Transverse colon (tissue), 4 donors: ENCODE measurements around the gene THNSL1. TPM values are rescaled to one million over a fixed set of nuclear protein-coding genes. Genes with fewer than 3 reads are reported as not detected.

Experiments used
- DNase-seq: peaks from one replicate; pipeline ENCODE4 v3.0.0-alpha.2; 2019
- H3K27ac ChIP-seq, 4 donors: fragments of 200-600 bp; sonication (generic); 2 replicates each; pipeline ENCODE4 v1.5.1; 2016 to 2018; ENCODE audit warnings: inconsistent platforms in 4 of 4
- H3K27me3 ChIP-seq: fragments of 200-600 bp; sonication (generic); 2 replicates; pipeline ENCODE4 v1.5.1; 2017; ENCODE audit warnings: inconsistent platforms
- H3K36me3 ChIP-seq, 4 donors: fragments of 200-600 bp; sonication (generic); 2 replicates each; pipeline ENCODE4 v1.5.1; 2017 to 2019; ENCODE audit warnings: inconsistent platforms in 4 of 4
- H3K4me1 ChIP-seq, 4 donors: fragments of 200-600 bp; sonication (generic); 2 replicates each; pipeline ENCODE4 v1.5.1; 2017 to 2020; ENCODE audit warnings: inconsistent platforms in 4 of 4
- H3K4me3 ChIP-seq, 4 donors: fragments of 200-600 bp; sonication (generic); 1 replicate in 1 of 4; 2 replicates in 3 of 4; pipeline versions ENCODE4 v1.5.1 to v1.6.1; 2017 to 2019; ENCODE audit warnings: inconsistent platforms in 4 of 4
- H3K9me3 ChIP-seq, 2 donors: fragments of 200-600 bp; sonication (generic); 2 replicates each; pipeline ENCODE4 v1.5.1; 2017 to 2019; ENCODE audit warnings: inconsistent platforms in 2 of 2
- CTCF ChIP-seq, 5 experiments: fragments of 200-600 bp in 3 of 5; fragments of 450-650 bp in 2 of 5; sonication (generic) in 3 of 5; IDR thresholded peaks; 1 replicate in 2 of 5; 2 replicates in 3 of 5; pipeline ENCODE4 v1.5.1; 2016 to 2017; ENCODE audit warnings: antibody characterized with exemption in 5 of 5, inconsistent platforms in 3 of 5, mild to moderate bottlenecking in 2 of 5, moderate library complexity in 1 of 5
- EP300 ChIP-seq: sonication (generic); formaldehyde crosslinking; IDR thresholded peaks from one replicate; pipeline ENCODE4 v1.6.1; 2017; ENCODE audit warnings: antibody characterized with exemption, low read depth
- POLR2A ChIP-seq: fragments of 450-650 bp; IDR thresholded peaks from one replicate; pipeline ENCODE4 v1.6.1; 2016; ENCODE audit warnings: antibody characterized with exemption, mild to moderate bottlenecking, moderate library complexity
- POLR2AphosphoS5 ChIP-seq, 3 donors: sonication (generic); formaldehyde crosslinking; IDR thresholded peaks; one replicate each; pipeline ENCODE4 v1.6.1; 2016; ENCODE audit warnings: antibody characterized with exemption in 3 of 3
- WGBS, 2 donors: methylation state at CpG; one replicate each; pipeline ENCODE4 v1.1.5; 2018; ENCODE audit warnings: low coverage in 1 of 2; 5-methylcytosine and 5-hydroxymethylcytosine counted together
- in situ Hi-C, 4 donors: fragments of 200-750 bp; cut with MboI; loops; one replicate each; pipeline versions ENCODE4 v1.15.0 to v1.15.1; 2017; ENCODE audit warnings: low sequenced_read_pairs in 3 of 4, low pct_ligation_motif_present in 1 of 4, low pct_unique_long_range_greater_than_20kb in 1 of 4
- intact Hi-C: fragments of 100-400 bp; cut with DNase I; formaldehyde crosslinking; loops from one replicate; pipeline ENCODE4 v1.15.1; 2023; ENCODE audit warnings: low total_unique reads
- total RNA-seq, 4 donors: library from RNA; depleted of rRNA; stranded (reverse); fragments of >200 nt; gene quantifications; one replicate each; pipeline ENCODE4 v1.1.0, GENCODE V29; 2016

Gene THNSL1
- total RNA-seq, 4 donors from 2014 or later, result 0.60 to 2.2 (median 2.0) TPM

- Histone ChIP-seq H3K36me3 (no peaks in the 10 kb centered on the region), H3K4me1 (no peaks in the 10 kb centered on the region), H3K27me3 (no peaks in the 10 kb centered on the region), H3K9me3 (no peaks in the 10 kb centered on the region), H3K4me3 (no peak overlapping the region), H3K27ac (no peak overlapping the region)
- TF ChIP-seq EP300 (no peak), POLR2AphosphoS5 (IDR thresholded peaks at IDR 0.05) (no peak), POLR2A (no peak), CTCF (IDR thresholded peaks at IDR 0.05) (no peak)
- in situ Hi-C loops (no loop called here), intact Hi-C loops (no loop called here)
- no peak for DNase-seq
- 29 to 55% methylated on average over 2 of the region's 2 CpGs for WGBS, 2 donors
These were observed 21.9 kb downstream of the THNSL1 start for GRCh38 chr10:25038325-25038724.

- DNase-seq, result no peak
- no peaks in the 10 kb centered on the region for H3K4me1 ChIP-seq
- in situ Hi-C loops, result no loop called here
- H3K4me3 ChIP-seq, result no peak overlapping the region
- no peak for TF ChIP-seq POLR2A
- TF ChIP-seq EP300, result no peak
- TF ChIP-seq CTCF (IDR thresholded peaks at IDR 0.05), result no peak
- TF ChIP-seq POLR2AphosphoS5 (IDR thresholded peaks at IDR 0.05), result no peak
- H3K27ac ChIP-seq, result no peak overlapping the region
- no peaks in the 10 kb centered on the region for H3K27me3 ChIP-seq
- no peaks in the 10 kb centered on the region for H3K9me3 ChIP-seq
- intact Hi-C loops, result no loop called here
- no peaks in the 10 kb centered on the region for H3K36me3 ChIP-seq
These were observed 23.1 kb downstream of the THNSL1 start for GRCh38 chr10:25039531-25039930.

GRCh38 chr10:25046641-25047040 lies 30.2 kb downstream of the THNSL1 start:
- TF ChIP-seq CTCF (IDR thresholded peaks at IDR 0.05), result no peak
- TF ChIP-seq POLR2A, result no peak
- no peak for TF ChIP-seq POLR2AphosphoS5 (IDR thresholded peaks at IDR 0.05)
- no peak for TF ChIP-seq EP300
- Histone ChIP-seq H3K36me3 (no peaks in the 10 kb centered on the region), H3K27ac (no peak overlapping the region), H3K27me3 (no peaks in the 10 kb centered on the region), H3K4me3 (no peak overlapping the region), H3K9me3 (no peaks in the 10 kb centered on the region), H3K4me1 (peaks cover 0 to 20% (median 8%) of the 10 kb centered on the region in 4 donors)
- in situ Hi-C loops (no loop called here), intact Hi-C loops (no loop called here)
- 86 to 100% methylated on average over 1 of the region's 1 CpG for WGBS, 2 donors
- no peak for DNase-seq

- no peaks in the 10 kb centered on the region for H3K9me3 ChIP-seq
- in situ Hi-C loops (no loop called here), intact Hi-C loops (no loop called here)
- TF ChIP-seq POLR2AphosphoS5 (IDR thresholded peaks at IDR 0.05), result no peak
- no peak for TF ChIP-seq EP300
- TF ChIP-seq CTCF (IDR thresholded peaks at IDR 0.05), result no peak
- TF ChIP-seq POLR2A, result no peak
- DNase-seq, result no peak
- peaks cover 0 to 20% (median 8%) of the 10 kb centered on the region in 4 donors for H3K4me1 ChIP-seq
- no peak overlapping the region for H3K4me3 ChIP-seq
- no peak overlapping the region for H3K27ac ChIP-seq
- H3K27me3 ChIP-seq, result no peaks in the 10 kb centered on the region
- WGBS, 2 donors, result 59 to 73% methylated on average over 2 of the region's 2 CpGs
- H3K36me3 ChIP-seq, result no peaks in the 10 kb centered on the region
These were observed 30.7 kb downstream of the THNSL1 start for GRCh38 chr10:25047088-25047487.
